ENCODE results near the gene CASP5. TPM values are rescaled to one million over a fixed set of nuclear protein-coding genes. Genes with fewer than 3 reads are reported as not detected.
"Not testable (repeated sequence)": the region's sequence is repeated elsewhere in the genome, so short reads cannot be mapped to it uniquely, and the experiment has no call there.

CASP5 gene
- total RNA-seq = not detected in 3 replicates
- long read RNA-seq = 0 reads

DNA sequence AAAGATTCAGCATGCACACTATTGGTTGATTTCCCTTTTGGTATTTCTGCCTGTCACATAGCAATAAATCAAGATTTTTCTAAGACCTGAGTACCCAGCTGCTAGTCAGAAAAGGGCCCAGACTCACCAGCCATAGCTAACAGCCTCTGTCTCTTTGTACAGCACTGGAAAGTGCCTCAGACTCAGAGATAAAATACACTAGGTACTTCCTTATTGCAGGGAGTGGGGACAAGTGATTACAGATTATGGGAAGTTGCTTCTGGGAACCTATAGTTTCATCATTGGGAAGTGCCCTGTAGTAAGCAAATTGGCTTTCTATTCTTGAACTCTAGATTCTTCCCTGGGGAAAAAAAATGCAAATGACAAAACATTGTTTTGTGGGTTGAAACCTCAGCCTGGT is at the start of gene CASP5:
CASP5 (minus strand) TSS at position 166 of the 400 bp plus-strand sequence; CDS start at position 134, 32 bp downstream.
- Mint-ChIP-seq H3K4me3 (ENCODE audit: unreplicated experiment) (no peak within 1 kb of the TSS), H3K9me3 (ENCODE audit: low read depth) (peaks cover 2% of the 10 kb centered on the region), H3K27me3 (ENCODE audit: low read depth) (peaks cover 17% of the 10 kb centered on the region), H3K27ac (ENCODE audit: unreplicated experiment) (no peak within 1 kb of the TSS), H3K36me3 (ENCODE audit: low read depth) (no peaks in the 10 kb centered on the region), H3K4me1 (ENCODE audit: low read depth) (no peaks in the 10 kb centered on the region)
- no peak for DNase-seq (ENCODE audit: low spot score)
- TF ChIP-seq CTCF (IDR thresholded peaks at IDR 0.05) = no peak

DNA sequence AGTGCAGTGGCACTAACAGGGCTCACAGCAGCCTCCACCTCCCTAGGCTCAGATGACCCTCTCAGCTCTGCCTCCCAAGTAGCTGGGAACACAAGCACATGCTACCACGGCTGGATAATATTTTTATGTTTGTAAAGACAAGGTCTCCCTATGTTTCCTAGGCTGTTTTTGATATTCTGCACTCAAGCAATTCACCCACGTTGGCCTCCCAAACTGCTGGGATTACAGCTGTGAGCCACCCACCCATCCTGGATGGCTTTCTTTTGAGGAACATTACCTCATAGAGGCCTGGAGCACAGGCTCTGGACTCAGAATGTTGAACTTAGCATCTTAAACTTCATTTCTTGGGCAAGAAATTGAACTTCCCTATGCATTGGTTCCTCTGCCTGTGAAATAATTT is 49.1 kb upstream of the CASP5 start:
- H3K36me3 Mint-ChIP-seq (ENCODE audit: low read depth); H3K9me3 Mint-ChIP-seq (ENCODE audit: low read depth); H3K4me3 Mint-ChIP-seq (ENCODE audit: unreplicated experiment); H3K27me3 Mint-ChIP-seq (ENCODE audit: low read depth); H3K4me1 Mint-ChIP-seq (ENCODE audit: low read depth); DNase-seq (ENCODE audit: low spot score); H3K27ac Mint-ChIP-seq (ENCODE audit: unreplicated experiment): not testable (repeated sequence)

GRCh38 chr11:105071089-105071732 is 48.2 kb upstream of the CASP5 start:
- H3K4me1 Mint-ChIP-seq (ENCODE audit: low read depth) = no peaks in the 10 kb centered on the region
- no peak for DNase-seq (ENCODE audit: low spot score)
- TF ChIP-seq CTCF (IDR thresholded peaks at IDR 0.05) = no peak
- H3K27me3 Mint-ChIP-seq (ENCODE audit: low read depth) = peaks cover 11% of the 10 kb centered on the region
- no peaks in the 10 kb centered on the region for H3K9me3 Mint-ChIP-seq (ENCODE audit: low read depth)
- H3K36me3 Mint-ChIP-seq (ENCODE audit: low read depth) = peaks cover 2% of the 10 kb centered on the region
- no peak overlapping the region for H3K4me3 Mint-ChIP-seq (ENCODE audit: unreplicated experiment)
- H3K27ac Mint-ChIP-seq (ENCODE audit: unreplicated experiment) = no peak overlapping the region

DNA sequence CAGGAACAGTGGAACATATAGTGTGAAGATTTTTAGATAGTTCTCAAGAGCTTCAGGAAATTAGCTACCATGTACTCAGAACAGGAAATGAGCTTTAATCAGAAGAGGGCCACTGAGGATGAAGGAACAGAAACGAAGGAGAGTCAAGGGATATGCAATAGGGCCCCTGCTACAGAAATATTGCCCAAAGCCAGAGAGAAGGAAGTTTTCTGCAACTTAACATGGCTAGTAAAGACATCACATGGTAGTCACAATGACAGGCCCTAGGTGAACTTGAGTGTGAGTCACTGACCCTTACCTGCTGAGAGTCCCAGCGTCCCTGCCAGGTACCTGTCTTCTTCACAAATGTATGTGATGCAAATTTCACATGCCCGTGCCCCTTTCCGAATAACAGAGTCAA is 47.3 kb upstream of the CASP5 start:
- Mint-ChIP-seq H3K27ac (ENCODE audit: unreplicated experiment) (no peak overlapping the region), H3K27me3 (ENCODE audit: low read depth) (peaks cover 11% of the 10 kb centered on the region), H3K4me3 (ENCODE audit: unreplicated experiment) (no peak overlapping the region), H3K36me3 (ENCODE audit: low read depth) (peaks cover 2% of the 10 kb centered on the region), H3K9me3 (ENCODE audit: low read depth) (no peaks in the 10 kb centered on the region), H3K4me1 (ENCODE audit: low read depth) (no peaks in the 10 kb centered on the region)
- no peak for TF ChIP-seq CTCF (IDR thresholded peaks at IDR 0.05)
- no peak for DNase-seq (ENCODE audit: low spot score)

DNA sequence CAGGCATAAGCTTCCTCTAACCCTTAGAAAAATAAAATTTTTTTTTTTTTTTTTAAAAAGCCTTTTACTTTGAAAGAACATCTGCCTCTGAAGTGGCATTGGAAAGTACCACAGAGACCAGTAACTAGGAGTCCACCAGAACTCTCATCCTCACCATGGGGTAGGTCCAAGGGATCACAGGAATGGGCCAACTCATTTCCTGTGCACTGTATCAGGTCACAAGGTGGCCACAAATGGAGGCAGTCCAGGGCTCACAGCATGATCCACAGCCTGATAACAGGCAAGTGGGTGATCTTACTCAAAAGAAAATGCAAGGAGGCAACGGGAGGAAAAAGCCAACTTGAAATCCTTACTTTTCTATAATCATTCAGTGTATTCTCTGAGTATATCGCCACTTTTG is 46.8 kb upstream of the CASP5 start:
- not testable (repeated sequence) for H3K4me1 Mint-ChIP-seq (ENCODE audit: low read depth)

GRCh38 chr11:105063245-105063941 is 40.4 kb upstream of the CASP5 start:
- not testable (repeated sequence) for H3K9me3 Mint-ChIP-seq (ENCODE audit: low read depth); DNase-seq (ENCODE audit: low spot score); H3K4me3 Mint-ChIP-seq (ENCODE audit: unreplicated experiment); H3K27ac Mint-ChIP-seq (ENCODE audit: unreplicated experiment); H3K36me3 Mint-ChIP-seq (ENCODE audit: low read depth); H3K4me1 Mint-ChIP-seq (ENCODE audit: low read depth)
- peaks cover 12% of the 10 kb centered on the region for H3K27me3 Mint-ChIP-seq (ENCODE audit: low read depth)

More for the DNA sequence above, 46.8 kb upstream of the CASP5 start:
- peaks cover 11% of the 10 kb centered on the region for H3K27me3 Mint-ChIP-seq (ENCODE audit: low read depth)
- not testable (repeated sequence) for H3K36me3 Mint-ChIP-seq (ENCODE audit: low read depth); DNase-seq (ENCODE audit: low spot score); H3K9me3 Mint-ChIP-seq (ENCODE audit: low read depth); H3K27ac Mint-ChIP-seq (ENCODE audit: unreplicated experiment); H3K4me3 Mint-ChIP-seq (ENCODE audit: unreplicated experiment)

Data from chondrocyte (in vitro differentiated cells).